PFSK-1 (cell line): Measurements from ENCODE around the gene FBXW4.

Experiments
- POLR2AphosphoS5 ChIP-seq: IDR thresholded peaks from 2 replicates; pipeline ENCODE4 v1.6.1; 2012; ENCODE audit warnings: low read depth, mild to moderate bottlenecking, control low read depth, low read length, moderate library complexity
- SIN3A ChIP-seq: IDR thresholded peaks from 2 replicates; pipeline ENCODE4 v1.6.1; 2012; ENCODE audit warnings: mild to moderate bottlenecking, low read length, moderate library complexity, borderline replicate concordance; ENCODE audit not compliant: insufficient read depth
- TAF1 ChIP-seq: IDR thresholded peaks from 2 replicates; pipeline ENCODE4 v1.6.1; 2012; ENCODE audit warnings: low read length, control low read depth, borderline replicate concordance; ENCODE audit not compliant: insufficient read depth
- TF ChIP-seq, protein P1 (sequence below), 2 experiments: IDR thresholded peaks; 2 replicates each; pipeline versions ENCODE4 v1.6.1 to v1.8.0; 2011 to 2012; ENCODE audit warnings: low read depth in 2 of 2, low read length in 2 of 2, control low read depth in 1 of 2, inconsistent platforms in 1 of 2, mild to moderate bottlenecking in 1 of 2, moderate library complexity in 1 of 2; ENCODE audit not compliant: insufficient read depth in 1 of 2

DNA sequence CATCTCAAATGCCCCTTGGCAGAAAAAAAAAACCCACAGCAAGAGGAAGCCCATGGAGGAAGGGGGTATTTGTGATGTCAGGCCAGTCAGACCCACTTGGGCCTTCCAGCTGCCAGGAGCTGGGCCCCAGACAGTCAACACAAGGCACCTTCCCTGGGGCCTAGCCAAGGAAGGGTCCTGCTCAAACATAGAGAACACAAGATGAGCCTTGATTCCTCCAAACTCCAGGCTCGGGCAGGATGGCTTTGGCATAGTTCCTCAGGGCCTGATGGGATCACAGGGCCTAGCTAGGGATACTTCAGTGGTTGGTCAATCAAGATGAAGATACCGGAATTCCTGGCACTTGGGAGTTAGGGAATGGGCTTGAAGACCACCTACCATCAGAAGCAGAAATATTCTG lies 76.1 kb downstream of the FBXW4 start:
- no peak for TF ChIP-seq SIN3A
- no peak for TF ChIP-seq POLR2AphosphoS5
- TF ChIP-seq, protein P1, sequence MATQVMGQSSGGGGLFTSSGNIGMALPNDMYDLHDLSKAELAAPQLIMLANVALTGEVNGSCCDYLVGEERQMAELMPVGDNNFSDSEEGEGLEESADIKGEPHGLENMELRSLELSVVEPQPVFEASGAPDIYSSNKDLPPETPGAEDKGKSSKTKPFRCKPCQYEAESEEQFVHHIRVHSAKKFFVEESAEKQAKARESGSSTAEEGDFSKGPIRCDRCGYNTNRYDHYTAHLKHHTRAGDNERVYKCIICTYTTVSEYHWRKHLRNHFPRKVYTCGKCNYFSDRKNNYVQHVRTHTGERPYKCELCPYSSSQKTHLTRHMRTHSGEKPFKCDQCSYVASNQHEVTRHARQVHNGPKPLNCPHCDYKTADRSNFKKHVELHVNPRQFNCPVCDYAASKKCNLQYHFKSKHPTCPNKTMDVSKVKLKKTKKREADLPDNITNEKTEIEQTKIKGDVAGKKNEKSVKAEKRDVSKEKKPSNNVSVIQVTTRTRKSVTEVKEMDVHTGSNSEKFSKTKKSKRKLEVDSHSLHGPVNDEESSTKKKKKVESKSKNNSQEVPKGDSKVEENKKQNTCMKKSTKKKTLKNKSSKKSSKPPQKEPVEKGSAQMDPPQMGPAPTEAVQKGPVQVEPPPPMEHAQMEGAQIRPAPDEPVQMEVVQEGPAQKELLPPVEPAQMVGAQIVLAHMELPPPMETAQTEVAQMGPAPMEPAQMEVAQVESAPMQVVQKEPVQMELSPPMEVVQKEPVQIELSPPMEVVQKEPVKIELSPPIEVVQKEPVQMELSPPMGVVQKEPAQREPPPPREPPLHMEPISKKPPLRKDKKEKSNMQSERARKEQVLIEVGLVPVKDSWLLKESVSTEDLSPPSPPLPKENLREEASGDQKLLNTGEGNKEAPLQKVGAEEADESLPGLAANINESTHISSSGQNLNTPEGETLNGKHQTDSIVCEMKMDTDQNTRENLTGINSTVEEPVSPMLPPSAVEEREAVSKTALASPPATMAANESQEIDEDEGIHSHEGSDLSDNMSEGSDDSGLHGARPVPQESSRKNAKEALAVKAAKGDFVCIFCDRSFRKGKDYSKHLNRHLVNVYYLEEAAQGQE (IDR thresholded peaks at IDR 0.05; ENCODE audit: insufficient read depth in 1 of 2, low read depth in 2 of 2, low read length in 2 of 2): no peak
- TF ChIP-seq TAF1: no peak
